ENCODE results near the gene CEND1.
A peak's percentile ranks its signal among the peaks of the same experiment; 100 is the strongest.

Gene CEND1

DNA sequence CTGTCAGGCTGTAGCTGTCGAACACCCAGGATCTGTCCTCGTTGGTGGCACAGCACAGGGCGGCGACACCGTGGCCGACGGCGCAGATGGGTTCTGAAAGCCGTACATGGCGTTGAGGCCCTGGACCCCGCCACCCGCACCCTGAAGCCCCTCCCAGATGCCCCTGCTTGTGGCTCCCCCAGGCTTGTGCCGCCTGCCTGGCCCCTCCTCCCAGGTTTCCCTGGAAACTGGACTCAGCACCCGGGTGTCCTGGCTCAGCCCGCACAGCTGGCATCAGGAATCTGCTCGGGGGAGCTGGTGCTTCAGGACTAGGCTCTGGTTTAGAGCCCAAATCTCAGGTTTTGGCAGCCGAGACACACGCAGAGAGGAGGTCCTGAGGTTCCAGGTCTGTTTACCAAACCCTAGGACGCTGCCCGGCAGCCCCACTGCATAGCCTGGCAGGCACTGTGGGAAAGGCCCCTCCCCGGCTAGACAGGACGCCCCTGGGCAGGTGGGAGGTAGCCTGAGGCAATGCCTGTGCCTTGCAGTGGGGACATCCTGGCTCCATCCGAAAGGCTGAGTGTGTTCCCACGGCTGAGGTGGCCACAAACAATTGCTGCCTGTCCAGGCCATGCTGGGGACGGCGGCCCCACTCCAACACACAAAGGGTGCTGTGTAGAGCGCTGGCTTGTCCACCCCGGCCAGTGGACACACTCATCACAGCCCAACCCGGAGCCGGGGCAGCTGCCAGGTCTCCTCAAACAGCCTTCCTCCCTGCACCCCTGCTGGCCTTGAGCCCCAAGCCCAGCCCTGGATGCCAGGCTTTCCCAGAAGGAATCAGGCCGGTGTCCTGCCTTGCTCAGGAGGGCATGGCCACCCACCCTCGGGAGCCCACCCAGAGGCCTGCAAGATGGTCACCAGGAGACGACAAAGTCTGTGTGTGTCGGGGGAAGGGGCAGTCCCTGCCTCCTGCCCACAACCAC, 17.2 kb downstream of the CEND1 start:
- H3K4me1 ChIP-seq: peaks cover 25 to 33% (median 29%) of the 10 kb centered on the region in 10 experiments
- no peaks in the 10 kb centered on the region for H3K9me3 ChIP-seq (replicated peaks in 1 of 11)
- H3K4me3 ChIP-seq: no peak overlapping the region
- H3K27ac ChIP-seq: no peak overlapping the region; a peak in 1 of 22 replicates
- H3K36me3 ChIP-seq: peaks cover 56 to 77% (median 70%) of the 10 kb centered on the region in 11 experiments
- H4K20me1 ChIP-seq: peaks cover 57 to 92% (median 77%) of the 10 kb centered on the region in 11 experiments
- H3K27me3 ChIP-seq: no peaks in the 10 kb centered on the region
- no peak for TF ChIP-seq Cebpa-rat (IDR thresholded peaks at IDR 0.05)
- peak overlapping the region in 7 of 11 experiments; percentile 33 to 97 (median 63); a peak in 7 of 22 replicates for H3K9ac ChIP-seq
- no peak overlapping the region for H3K4me2 ChIP-seq

DNA sequence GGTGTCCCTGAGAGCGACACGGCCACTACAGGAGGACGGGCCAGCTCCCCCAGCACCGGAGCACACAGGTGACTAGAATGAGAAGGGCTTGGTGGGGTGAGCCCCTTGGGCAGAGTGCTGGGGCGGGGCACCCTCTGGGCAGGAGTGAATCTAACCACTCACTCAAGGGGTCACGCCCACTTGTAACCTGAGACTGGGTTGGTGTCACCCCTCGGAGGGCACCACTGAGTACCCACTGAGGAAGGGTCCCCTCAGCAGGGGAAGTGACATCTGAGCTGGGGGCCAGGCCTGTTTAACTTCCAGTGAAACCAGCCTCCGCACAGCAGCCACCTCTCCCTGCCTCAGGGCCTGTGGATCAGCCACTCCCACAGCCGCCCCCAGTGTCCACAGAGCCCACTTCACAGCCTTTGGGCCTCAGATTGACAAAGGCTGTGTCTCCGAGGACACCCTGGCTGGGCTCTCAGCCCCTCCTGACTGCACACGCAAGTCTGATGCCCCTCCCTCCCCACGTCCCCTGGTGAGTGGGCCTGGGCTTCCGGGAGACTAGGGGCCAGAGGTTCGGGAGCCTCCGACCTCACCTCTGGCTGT, 18.2 kb downstream of the CEND1 start:
- no peak for TF ChIP-seq Cebpa-rat (IDR thresholded peaks at IDR 0.05)
- Histone ChIP-seq H3K9ac (peak overlapping the region in 2 of 11 experiments; percentile 2 to 17; a peak in 1 of 22 replicates), H3K9me3 (replicated peaks in 1 of 11) (no peaks in the 10 kb centered on the region), H4K20me1 (peaks cover 66 to 100% (median 85%) of the 10 kb centered on the region in 11 experiments), H3K4me2 (no peak overlapping the region), H3K4me3 (no peak overlapping the region), H3K4me1 (peaks cover 27 to 38% (median 32%) of the 10 kb centered on the region in 10 experiments), H3K36me3 (peaks cover 65 to 87% (median 80%) of the 10 kb centered on the region in 11 experiments), H3K27me3 (no peaks in the 10 kb centered on the region), H3K27ac (no peak overlapping the region)

DNA sequence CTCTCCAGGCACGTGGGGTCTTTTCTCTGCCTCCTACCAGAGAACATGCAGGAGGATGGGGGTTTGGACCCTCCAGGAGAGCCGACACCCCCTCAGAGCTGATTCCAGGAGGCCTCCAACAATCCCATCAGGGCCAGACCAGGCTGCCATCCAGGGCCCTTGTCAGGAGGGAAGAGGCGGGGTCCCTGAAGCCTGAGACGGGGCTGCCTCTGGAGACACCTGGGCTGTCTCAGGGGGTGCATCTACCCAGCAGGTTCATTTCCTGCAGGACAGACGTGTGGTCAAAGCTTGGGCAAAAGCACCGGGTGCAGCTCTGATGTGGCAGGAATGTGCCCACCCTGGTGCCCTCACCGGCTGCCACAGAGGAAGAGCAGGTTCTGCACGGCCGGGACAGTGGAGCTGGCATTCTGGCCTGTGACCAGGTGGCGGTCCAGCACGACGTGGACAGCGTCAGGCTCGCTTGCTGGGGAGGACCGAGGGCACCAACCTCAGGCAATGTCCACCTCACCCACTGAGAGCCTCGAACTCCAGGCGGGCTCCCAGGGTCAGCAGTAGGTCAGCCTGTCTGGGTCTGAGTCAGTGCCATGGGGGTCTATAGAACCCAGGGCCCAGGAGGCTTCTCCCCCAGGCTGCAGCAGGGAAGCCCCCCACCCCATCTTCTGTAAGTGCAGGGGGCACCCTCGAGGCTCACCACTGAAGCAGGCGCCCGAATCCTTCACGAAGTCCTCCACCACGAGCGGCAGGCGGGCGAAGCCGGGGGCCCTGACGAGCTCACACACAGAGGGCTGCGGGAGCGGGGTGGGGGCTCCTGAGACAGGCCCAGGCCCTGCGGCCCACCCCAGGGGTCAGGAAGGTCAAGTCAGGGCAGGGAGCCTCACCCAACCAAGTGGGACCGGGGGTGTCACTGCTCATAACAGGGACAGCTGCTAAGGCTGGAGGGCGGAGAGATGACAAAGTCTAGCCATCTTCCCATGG, 19.0 kb downstream of the CEND1 start:
- Histone ChIP-seq H3K27ac (no peak overlapping the region), H3K9me3 (replicated peaks in 1 of 11) (no peaks in the 10 kb centered on the region), H3K9ac (no peak overlapping the region), H3K36me3 (peaks cover 73 to 95% (median 88%) of the 10 kb centered on the region in 11 experiments), H3K4me2 (no peak overlapping the region), H3K27me3 (no peaks in the 10 kb centered on the region), H4K20me1 (peaks cover 72 to 100% (median 86%) of the 10 kb centered on the region in 11 experiments), H3K4me3 (no peak overlapping the region), H3K4me1 (peaks cover 21 to 42% (median 26%) of the 10 kb centered on the region in 10 experiments)
- no peak for TF ChIP-seq Cebpa-rat (IDR thresholded peaks at IDR 0.05)

DNA sequence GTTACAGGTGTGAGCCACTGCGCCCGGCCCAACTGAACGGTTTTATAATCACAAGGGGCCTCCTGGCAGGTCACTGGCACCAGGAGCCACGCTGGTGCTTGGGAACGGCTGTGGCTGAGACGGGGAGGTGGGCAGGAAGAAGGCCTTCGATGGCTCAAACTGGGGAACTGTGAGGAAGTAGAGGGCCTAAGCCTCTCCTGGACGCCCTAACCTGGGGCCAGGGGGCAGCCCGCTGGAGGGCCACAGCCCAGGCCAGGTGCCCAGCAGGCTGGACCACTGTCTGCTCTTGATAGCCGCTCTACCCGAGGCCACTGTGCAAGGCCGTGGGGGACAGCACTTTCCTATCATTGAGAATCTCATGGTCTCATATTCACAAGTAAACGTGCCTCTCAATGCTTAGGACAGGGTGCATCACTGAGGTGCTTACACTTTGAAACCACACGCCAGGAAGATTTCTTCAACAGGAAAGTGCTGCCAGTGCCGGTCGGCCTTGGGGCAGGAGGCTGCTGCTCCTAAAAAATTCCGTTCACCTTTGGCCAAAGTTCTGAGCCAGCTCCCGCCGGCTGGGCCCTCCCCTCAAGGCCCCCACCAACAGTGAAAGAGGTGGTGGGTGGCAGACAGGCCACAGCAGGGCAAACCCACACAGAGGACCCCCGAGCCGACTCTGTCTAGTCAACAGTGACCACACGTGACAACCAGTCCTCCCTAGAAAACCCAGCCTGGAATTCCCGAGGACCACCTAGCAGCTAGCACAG, 19.8 kb downstream of the CEND1 start:
- H3K4me1 ChIP-seq: peaks cover 13 to 38% (median 21%) of the 10 kb centered on the region in 10 experiments
- no peak overlapping the region for H3K27ac ChIP-seq
- TF ChIP-seq Cebpa-rat (IDR thresholded peaks at IDR 0.05): no peak
- H3K4me2 ChIP-seq: no peak overlapping the region
- H3K4me3 ChIP-seq: no peak overlapping the region
- peaks cover 80 to 99% (median 92%) of the 10 kb centered on the region in 11 experiments for H3K36me3 ChIP-seq
- H3K9ac ChIP-seq: no peak overlapping the region
- H4K20me1 ChIP-seq: peaks cover 72 to 100% (median 86%) of the 10 kb centered on the region in 11 experiments
- no peaks in the 10 kb centered on the region for H3K27me3 ChIP-seq
- H3K9me3 ChIP-seq (replicated peaks in 1 of 11): no peaks in the 10 kb centered on the region

DNA sequence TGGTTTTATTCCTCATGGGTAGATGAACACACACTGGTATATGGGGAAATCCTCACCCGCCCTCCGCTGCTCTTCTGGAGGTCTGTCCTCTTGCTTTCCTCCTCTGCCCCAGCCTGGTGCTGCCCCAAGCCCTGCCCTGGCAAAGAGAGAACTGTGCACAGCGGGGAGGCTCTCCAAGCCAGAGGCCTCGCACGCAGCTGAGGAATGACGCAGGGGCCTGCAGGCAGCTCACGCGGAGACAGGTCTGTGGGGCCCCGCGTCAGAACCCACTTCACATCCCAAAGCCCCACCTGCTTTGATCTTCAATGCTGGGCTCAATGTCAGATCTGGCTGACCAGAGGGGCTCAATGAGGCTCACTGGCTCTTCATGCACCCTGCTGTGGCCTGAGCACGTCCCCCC, 22.7 kb downstream of the CEND1 start:
- no peaks in the 10 kb centered on the region for H3K27me3 ChIP-seq
- no peak for TF ChIP-seq Cebpa-rat (IDR thresholded peaks at IDR 0.05)
- H3K9ac ChIP-seq: peak overlapping the region in 1 of 11 experiments; percentile 7; a peak in 2 of 22 replicates
- no peak overlapping the region for H3K4me3 ChIP-seq
- peaks cover 67 to 99% (median 83%) of the 10 kb centered on the region in 11 experiments for H4K20me1 ChIP-seq
- peaks cover 0 to 30% (median 7%) of the 10 kb centered on the region in 10 experiments; a peak in 12 of 20 replicates for H3K4me1 ChIP-seq
- H3K36me3 ChIP-seq: peaks cover 78 to 96% (median 90%) of the 10 kb centered on the region in 11 experiments
- peak overlapping the region in 2 of 11 experiments; percentile 31 to 61; a peak in 3 of 22 replicates for H3K4me2 ChIP-seq
- no peak overlapping the region for H3K27ac ChIP-seq
- no peaks in the 10 kb centered on the region for H3K9me3 ChIP-seq (replicated peaks in 1 of 11)

DNA sequence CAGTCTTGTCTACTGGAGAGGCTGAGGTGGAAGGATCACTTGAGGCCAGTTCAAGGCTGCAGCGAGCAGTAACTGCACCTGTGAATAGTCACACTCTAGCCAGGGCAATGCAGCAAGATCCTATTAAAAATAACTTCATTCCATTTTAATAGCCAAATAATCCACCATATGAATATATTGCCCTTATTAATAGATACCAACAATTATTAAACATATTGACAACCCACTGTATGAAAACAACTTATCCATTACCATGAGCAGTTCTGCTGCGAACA, 23.0 kb downstream of the CEND1 start:
- Histone ChIP-seq H4K20me1 (peaks cover 68 to 99% (median 83%) of the 10 kb centered on the region in 11 experiments), H3K4me1 (peaks cover 0 to 34% (median 8%) of the 10 kb centered on the region in 10 experiments; a peak in 12 of 20 replicates), H3K9ac (peak overlapping the region in 2 of 11 experiments; percentile 30 to 48; a peak in 2 of 22 replicates), H3K4me2 (peak overlapping the region in 3 of 11 experiments; percentile 27 to 61 (median 31); a peak in 5 of 22 replicates), H3K27me3 (no peaks in the 10 kb centered on the region), H3K36me3 (peaks cover 78 to 96% (median 90%) of the 10 kb centered on the region in 11 experiments), H3K4me3 (no peak overlapping the region), H3K9me3 (replicated peaks in 1 of 11) (no peaks in the 10 kb centered on the region), H3K27ac (no peak overlapping the region)
- no peak for TF ChIP-seq Cebpa-rat (IDR thresholded peaks at IDR 0.05)

DNA sequence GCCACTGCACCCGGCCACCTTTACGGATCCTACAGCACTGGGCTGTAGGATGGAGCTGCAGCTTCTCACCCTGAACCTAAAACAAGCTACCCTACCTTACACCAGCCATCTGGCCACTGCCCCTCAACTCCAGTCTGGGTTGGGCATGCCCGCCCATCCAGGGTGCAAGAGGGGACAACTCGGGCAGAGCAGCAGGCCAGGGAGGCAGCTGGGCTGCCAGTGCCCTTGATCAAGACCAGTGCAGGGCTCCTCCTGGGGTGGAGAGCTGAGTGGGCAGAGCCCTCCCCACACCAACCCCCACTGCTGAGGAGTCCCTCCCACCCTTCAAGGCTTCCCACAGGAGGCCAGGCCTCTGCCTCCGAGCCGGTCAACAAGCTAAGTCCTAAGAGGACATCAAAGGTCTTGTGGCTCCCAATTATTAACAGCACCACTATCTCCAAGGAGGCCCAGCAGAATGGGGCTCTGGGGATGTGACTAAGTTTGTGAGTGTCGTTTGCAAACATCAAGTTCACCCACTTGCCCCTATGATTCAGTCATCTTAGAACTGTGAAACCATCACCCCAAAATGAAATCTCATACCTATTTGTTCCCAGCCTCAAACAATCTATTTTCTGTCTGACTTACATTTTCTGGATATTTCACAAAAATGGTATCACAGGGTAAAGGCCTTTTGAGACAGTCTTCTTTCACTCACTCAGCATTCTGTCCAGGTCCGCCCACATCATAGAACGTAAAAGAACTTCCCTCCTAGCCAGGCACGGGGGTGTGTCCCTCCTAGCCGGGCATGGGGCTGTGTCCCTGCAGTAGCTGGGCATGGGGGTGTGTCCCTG, 23.6 kb downstream of the CEND1 start:
- no peak overlapping the region for H3K4me3 ChIP-seq
- peaks cover 0 to 37% (median 8%) of the 10 kb centered on the region in 10 experiments; a peak in 12 of 20 replicates for H3K4me1 ChIP-seq
- H4K20me1 ChIP-seq: peaks cover 63 to 99% (median 83%) of the 10 kb centered on the region in 11 experiments
- peaks cover 78 to 96% (median 90%) of the 10 kb centered on the region in 11 experiments for H3K36me3 ChIP-seq
- no peaks in the 10 kb centered on the region for H3K9me3 ChIP-seq (replicated peaks in 1 of 11)
- TF ChIP-seq Cebpa-rat (IDR thresholded peaks at IDR 0.05): no peak
- H3K9ac ChIP-seq: peak overlapping the region in 5 of 11 experiments; percentile 15 to 48 (median 27); a peak in 6 of 22 replicates
- peak overlapping the region in 3 of 11 experiments; percentile 27 to 61 (median 31); a peak in 5 of 22 replicates for H3K4me2 ChIP-seq
- no peak overlapping the region for H3K27ac ChIP-seq
- no peaks in the 10 kb centered on the region for H3K27me3 ChIP-seq
